GM19238 (cell line): Measurements from ENCODE around the gene COA6.
A peak's percentile ranks its signal among the peaks of the same experiment; 100 is the strongest.
"Not testable (repeated sequence)": the region's sequence is repeated elsewhere in the genome, so short reads cannot be mapped to it uniquely, and the experiment has no call there.

Experiments used
- DNase-seq: peaks from one replicate; pipeline ENCODE4 v3.0.0; 2011; ENCODE audit warnings: low spot score; ENCODE audit not compliant: insufficient read length

COA6 gene, protein sequence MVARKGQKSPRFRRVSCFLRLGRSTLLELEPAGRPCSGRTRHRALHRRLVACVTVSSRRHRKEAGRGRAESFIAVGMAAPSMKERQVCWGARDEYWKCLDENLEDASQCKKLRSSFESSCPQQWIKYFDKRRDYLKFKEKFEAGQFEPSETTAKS

DNA sequence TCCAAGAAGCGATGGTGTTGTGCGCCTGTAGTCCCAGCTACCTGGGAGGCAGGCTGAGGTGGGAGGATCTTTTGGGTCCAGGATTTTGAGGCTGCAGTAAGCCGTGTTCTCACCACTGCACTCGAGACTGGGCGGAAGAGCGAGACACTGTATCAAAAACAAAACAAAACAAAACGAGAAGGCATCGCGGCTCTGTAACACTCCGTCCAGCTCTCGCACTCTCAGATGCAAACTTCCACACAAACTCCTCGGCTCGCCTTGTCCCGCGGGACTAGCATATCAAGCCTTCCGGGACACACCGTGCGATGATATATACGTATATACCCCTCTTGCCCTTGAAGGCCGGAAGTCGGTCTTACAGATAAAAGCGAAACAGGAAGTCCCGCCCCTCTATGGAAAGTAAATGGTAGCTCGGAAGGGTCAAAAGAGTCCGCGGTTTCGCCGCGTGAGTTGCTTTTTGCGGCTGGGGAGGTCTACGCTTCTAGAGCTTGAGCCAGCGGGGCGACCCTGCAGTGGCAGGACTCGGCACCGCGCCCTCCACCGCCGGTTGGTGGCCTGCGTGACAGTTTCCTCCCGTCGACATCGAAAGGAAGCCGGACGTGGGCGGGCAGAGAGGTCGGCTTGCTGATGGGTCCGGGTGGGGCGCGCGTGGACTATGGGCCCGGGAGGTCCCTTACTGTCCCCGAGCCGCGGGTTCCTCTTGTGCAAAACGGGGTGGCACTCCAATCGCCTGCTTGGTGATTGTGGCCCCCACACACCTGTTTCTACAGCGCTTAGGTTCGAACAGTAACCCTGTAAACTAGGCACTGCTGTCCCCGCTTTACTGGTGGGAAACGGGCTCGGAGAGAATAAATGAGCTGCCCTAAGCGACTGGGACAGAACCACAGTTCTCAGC is at the start of gene COA6:
TSS of gene COA6 (plus strand) at position 393 of the 895 bp plus-strand sequence. CDS start at position 404, 11 bp downstream.
- peak; percentile 74 for DNase-seq

DNA sequence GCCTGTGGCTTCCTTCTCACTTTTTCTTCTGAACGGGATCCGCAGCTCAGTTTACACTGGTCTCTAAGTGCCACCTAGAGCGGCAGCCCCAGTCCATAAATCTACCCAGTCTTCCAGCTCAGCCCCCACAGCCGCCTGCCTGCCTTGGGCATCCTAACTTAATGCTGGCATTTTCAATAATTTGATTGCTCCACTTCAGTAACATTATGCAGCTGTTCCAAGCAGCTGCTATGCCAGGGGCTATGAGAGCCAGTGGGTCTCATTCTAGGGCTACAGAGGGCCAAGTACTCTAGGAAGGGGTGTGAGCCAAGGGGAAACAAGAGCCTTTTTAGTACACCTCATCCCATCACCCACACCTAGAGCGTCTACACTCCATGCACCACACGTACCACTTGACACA is 48.4 kb upstream of the COA6 start:
- DNase-seq, result no peak

DNA sequence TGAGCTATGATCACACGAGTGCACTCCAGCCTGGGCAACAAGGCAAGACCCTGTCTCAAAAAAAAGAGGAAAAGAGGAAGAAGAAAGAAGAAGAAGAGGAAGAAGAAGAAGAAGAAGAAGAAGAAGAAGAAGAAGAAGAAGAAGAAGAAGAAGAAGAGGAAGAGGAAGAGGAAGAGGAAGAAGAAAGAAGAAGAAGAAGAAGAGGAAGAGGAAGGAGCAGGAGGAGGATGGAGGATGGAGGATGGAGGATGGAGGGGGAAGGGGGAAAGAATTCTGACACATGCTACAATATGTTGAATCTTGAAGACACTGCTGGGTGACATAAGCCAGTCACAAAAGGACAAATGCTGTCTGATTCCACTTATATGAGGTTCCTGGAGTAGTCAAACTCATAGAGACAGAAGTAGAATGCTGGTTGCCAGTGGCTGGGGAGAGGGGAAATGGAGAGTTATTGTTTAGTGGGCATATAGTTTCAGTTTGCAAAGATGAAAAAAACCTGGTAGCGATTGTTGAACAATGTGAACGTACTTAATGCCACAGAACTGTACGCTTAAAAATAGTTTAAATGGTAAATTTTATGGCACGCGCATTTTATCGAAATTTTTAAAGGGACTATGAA is 47.3 kb upstream of the COA6 start:
- no peak for DNase-seq

DNA sequence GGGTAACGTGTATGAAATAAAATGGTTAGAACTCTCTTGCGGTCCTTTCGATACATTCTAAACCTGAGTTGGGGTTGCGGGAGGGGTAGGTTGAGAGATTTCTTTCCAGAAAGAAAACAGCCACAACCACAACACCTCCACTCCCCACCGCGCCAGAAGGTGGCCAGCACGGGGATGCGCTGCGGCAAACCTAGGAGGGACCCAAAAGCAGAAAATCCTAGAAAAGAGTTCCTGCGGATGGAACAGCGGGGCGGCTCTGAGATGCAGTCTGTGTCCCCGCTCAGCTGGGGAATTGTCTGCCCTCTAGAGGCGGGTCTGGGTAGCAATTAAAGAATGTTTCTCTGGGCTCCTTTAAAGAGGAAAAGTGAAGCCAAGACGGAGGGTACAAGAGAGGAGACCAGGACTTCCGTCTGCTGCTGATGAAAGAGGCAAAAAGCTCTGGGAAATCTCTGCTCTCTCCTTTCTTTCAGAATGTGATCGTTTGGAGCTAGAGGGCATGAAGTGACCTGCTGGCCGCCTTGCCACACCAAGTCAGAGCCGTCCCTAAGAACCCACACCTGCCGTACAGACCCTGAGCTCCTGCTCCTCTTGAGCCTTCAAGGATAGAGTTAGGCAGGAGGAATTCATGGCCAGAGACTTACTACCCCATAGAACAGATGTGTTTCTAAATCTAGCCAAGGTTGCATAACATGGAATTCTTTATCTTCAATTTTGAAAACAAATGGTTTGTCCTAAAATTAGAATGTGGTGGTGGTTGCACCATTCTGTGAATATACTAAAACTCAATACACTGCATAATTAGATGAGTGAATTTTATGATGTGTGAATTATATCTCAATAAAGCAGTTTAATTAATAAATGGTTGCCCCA is 46.5 kb upstream of the COA6 start:
- peak; percentile 37 for DNase-seq

DNA sequence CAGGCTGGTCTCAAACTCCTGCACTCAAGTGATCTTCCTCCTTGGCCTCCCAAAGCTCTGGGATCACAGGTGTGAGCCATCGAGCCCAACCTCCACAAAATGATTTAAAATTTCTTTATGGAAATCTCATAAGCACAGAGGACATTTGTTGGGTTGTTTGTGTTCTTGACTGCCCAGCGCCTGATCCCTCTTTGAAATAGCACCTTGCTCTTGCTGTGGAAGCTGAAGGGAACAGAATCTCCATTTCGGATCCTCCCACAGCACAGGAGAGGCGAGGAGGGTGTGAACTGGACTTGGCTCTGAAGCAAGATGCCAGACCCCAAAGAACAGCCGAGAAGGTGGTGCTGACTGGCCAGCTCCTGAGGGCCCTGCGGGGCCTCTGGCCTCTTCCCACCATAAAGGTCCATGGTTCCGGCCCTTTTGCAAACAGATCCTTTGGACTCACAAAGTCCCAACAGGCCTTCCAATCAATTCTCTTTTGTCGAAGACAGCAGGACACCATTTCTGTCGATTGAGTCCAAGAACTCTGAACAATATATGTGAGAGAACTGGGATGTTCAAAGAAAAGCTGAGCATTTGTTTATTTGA is 45.6 kb upstream of the COA6 start:
- DNase-seq, result no peak

DNA sequence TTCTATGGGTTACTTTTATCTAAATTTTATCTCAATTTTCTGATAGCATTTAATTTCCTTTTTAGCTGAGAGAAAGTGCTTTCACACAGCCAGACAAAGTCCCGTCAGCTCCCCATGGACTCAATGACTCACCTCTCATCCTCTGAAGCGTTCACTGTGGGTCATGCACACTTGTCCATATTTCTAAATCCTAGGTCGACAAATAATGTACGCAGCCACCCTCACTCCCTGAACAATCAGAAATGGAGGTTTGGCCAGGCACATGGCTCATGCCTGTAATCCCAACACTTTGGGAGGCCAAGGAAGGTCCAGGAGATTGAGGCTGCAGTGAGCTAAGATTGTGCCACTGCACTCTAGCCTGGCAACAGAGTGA is 42.4 kb upstream of the COA6 start:
- DNase-seq, result no peak

DNA sequence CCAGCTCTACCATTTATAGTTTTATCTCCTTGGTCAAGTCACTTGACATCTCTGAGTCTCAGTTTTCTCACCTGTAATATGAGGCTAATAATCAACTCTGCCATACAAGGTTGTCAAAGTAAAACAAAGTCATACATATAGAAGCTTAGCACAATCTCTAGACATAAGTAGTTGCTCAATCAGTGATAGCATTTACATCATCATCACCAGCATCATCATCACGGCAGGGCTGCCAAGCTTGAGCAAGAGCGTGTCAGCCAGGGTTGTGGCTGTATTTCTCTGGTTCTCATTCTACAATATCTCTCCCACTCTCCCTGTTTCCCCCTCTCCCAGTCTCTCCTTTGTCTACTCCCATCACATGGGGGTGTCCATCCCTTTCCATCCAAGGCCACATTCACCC is 41.7 kb upstream of the COA6 start:
- no peak for DNase-seq

DNA sequence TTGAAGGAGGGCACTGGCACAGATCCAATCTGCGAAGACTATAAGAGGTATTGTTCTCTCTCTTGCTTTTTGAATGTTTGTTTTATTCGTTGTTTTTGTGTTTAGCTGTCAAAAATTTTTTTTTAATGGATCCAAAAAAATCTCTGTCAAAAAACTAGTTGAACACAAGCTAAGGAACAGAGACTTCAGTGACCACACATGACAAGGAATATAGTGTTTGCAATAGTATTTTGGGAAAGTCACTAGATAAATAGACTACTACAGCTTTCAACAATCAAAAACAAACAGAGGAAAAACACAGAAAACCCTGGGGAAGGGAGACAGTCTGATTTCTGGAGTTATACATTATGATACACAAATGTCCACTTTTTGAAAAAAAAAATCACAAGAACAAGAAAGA is 36.9 kb upstream of the COA6 start:
- no peak for DNase-seq

DNA sequence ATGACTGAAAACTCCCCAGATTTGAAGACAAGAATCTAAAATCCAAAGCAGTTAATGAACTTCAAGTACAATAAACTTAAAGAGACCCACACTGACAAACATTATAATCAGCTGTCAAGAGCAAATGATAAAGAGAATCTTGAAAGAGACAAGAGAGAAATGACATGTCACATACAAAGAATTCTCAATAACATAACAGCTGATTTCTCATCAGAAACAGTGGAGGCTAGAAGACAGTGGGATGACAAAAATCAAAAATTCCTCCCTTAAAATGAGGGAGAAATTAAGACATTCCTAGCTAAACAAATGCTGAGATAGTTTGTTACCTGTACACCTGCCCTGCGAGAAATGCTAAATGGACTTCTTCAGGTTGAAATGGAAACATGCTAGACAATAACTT is 36.0 kb upstream of the COA6 start:
- DNase-seq, result no peak

DNA sequence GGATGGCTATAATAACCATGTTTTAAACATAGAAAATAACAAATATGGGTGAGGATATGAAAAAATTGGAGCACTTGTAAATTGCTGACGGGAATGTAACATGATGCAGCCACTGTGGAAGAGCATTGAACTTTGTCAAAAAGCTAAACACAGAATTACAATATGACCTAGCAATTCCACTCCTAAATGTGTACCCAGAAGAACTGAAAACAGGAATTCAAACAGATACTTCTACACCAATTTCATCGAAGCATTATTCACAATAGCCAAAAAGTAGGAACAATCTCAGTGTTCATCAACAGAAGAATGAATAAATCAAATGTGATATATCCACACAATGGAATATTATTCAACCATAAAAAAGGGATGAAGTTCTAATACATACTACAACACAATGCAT is 32.7 kb upstream of the COA6 start:
- DNase-seq, result no peak

DNA sequence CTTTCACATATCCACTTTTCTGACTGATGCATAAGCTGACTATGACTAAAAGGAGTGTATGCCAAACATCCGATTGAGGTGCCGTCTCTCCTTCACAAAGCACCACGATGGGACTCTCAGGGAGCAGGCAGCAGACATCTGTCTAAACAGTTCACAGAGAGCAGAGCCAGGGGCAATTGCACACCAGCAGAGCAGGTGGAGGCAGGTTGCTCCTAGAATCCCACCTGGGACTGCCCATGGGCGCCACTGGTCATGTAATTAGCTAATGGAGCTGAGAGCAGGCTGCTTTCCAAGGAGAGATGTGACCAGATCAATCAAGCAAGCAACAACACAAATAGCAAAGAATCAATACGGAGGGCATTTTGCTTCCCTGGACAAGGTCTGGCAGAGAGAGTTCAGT is 30.5 kb upstream of the COA6 start:
- DNase-seq, result no peak

DNA sequence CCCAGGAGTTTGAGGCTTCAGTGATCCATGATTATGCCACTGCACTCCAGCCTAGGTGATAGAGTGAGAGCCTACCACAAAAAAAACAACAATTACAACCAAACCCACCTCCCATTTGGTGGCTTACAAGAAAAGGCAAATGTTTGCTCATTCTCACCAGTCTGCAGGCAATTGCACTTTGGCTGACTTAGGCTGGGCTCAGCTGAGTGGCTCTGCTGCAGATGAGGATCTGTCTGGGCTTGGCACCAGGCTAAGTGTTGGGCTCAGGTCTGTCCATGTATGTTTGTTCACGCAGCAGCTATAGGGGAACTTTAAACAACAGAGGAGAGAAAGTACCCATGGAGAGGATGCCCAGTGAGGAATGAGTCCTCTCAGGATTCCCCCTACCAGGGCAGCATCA is 28.0 kb upstream of the COA6 start:
- DNase-seq, result no peak

DNA sequence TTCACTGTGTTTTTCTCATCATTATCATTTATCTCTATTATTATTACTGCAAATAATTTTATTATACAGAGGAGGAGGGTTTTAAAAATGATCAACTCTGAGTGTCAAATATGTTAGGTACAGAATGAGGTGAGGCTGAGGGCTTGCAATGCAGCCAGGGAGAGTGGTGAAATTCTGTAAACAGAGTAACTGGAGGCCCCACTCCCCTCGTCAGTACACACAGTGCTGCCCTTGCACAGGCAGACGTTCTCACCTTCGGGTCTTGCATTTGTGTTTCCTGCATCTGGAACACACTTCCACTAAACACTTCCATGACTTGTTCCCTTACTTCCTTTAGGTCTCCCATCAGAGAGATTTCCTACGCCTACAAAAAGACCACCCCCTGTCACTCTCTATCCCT is 24.3 kb upstream of the COA6 start:
- DNase-seq, result no peak

DNA sequence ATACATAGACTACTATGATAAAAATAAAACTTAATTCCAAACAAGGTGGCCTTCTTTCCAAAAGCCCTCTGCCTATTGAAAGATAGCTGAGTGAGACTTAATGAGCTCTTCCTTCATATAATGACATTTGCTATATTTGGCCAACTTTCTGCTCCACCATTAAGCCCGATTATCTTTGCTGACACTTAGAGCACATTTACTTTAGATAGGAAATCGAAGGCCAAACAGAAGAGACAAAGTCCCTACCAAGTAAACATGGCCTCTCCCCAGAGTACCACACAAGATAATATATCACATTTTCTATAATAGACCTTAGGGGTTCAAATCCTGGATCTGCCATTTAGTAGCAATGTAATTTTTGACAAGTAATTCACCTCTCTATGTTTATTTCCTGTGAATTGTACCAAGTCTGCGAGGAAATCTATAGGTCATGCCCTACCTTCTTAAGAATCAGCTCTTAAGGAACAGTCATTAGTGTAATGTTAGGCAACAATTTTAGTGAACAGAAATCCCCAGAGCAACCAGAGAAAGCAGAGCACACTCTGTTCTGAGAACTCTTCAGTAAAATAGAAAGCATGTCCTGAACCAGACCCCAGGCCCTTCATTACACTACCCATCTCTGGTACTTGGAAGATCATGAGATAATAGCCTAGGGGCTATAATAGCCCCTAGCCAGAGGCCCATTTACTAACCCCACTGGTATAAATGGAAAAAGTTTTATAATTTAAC is 17.3 kb upstream of the COA6 start:
- no peak for DNase-seq

DNA sequence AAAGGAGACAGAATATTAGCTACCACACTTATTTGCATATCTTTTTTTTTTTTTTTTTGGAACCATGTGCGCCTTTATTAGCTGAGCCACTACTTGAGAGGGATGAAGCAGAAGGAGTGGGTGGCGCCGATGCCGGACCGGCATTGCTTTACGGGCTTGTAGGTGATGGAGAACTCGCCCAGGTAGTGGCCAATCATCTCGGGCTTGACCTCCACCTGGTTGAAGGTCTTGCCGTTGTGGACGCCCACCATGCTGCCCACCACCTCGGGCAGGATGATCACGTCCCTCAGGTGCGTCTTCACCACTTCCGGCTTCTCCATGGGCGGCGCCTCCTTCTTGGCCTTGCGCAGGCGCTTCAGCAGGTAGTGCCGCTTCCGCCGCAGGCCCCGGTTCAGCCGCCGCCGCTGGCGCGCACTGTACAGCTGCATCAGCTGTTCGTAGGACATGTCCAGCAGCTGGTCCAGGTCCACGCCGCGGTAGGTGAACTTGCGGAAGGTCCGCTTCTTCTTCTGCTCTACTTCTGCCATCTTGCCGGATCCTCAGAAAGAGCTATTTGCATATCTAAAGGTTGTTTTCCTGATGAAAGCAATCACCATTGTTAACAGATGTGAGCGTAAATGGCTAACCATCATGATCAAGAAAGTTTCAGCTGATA is 16.5 kb upstream of the COA6 start:
- DNase-seq, result not testable (repeated sequence)

DNA sequence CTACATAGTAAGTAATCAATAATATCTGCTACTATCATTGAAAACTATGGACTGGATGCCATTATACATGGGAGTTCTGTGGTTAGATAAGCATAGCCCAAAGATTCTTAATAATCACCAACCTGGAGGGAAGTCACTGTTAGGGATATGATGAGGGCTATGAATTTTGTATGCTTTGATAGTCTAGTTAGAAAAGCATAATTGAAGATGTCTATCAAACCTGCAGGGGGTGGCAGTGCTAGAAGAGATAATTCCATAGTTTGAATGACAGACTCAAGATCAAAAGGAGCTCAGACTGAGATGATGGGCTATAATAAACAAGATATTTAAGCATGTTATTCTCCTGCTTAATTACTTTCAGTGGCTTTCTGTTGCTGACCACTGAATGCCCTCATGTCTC is 15.4 kb upstream of the COA6 start:
- no peak for DNase-seq

DNA sequence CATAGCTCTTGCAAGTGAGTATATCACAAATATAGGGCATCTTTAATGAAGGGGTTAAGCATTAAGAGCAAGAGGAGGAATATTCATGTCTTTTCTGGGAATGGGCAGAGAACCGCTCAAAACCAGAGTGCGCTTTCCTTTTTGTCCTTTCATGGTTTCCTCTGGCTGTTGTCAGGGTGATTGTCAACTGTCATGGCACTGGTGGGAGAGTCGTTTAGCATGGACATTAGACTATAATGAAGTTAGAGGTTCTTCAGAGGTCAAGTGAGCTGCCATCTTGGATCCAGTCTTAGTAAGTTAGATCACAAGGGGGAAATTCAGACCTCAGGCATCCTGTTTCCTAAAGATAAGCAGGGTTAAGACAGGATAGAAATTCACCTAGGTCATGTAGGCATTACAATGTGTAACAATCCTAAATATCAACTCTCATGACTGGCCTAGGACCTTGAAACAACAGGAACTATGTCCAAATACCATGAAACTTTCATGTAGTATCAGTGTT is 12.1 kb upstream of the COA6 start:
- no peak for DNase-seq

DNA sequence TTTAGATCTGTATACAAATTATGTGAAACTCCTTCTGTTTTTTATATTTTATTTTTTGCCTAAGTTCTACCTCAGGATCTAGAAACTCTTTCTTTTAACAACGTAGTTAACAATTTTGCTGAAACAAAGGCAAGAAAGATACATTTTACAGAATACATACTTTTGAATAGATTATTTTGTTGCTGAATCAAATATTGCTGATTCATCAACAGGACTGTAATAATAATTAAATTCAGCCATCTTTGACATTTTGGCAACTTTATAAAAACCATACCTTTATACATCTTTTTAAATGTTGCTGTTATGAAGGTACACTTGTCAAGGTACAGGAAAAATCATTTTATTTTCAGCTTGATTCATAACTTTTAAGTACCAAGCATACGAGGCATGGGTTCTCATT is 10.7 kb upstream of the COA6 start:
- DNase-seq, result no peak

DNA sequence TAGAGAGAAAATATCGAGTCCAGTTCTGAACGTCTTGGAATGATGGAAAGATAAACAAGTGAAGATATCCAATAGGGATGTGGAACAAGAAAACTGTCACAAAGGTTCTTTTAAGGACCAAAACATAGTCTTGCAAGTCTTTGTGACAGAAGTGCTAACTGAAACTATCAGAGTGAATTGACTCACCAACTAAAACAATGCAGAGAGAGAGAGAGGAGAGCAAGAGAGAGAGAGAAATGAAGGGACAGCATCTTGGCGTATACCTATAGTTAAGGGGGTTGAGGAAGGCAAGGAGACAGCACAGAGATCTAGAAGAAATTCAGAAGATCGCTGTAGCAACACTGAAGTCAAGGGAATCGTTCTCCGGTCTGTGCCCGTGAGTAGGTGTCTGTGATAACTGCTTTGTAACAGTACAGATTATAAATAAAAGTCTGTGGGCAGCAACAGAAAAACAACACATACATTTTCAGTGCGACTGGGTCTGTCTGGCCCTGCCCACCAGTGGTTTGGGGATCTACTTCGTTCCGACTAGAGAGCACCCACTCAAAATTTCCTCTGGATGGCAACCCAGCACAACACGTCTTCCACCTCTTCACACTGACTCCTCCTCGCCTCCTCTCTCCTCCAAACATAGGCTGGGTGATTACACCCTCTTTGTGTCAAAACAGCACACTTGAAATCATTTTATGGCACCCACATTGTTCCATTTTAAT is 4.8 kb upstream of the COA6 start:
- no peak for DNase-seq
